ENCODE measurements around the gene ZCCHC8. TPM values are rescaled to one million over a fixed set of nuclear protein-coding genes. Genes with fewer than 3 reads are reported as not detected.
"Not testable (repeated sequence)": the region's sequence is repeated elsewhere in the genome, so short reads cannot be mapped to it uniquely, and the experiment has no call there.

Gene ZCCHC8
- total and polyA plus RNA-seq, 5 donors from 2014 or later = 11.8 to 66.1 (median 15.9) TPM

- DNase-seq = no peak
- peaks cover 56% of the 10 kb centered on the region for H3K36me3 ChIP-seq (ENCODE audit: control insufficient read depth, insufficient read depth, low read length)
- Mint-ChIP-seq H3K36me3 (peaks cover 35% of the 10 kb centered on the region), H3K27me3 (no peaks in the 10 kb centered on the region), H3K9me3 (no peaks in the 10 kb centered on the region), H3K4me3 (no peak overlapping the region), H3K4me1 (peaks cover 11 to 30% (median 20%) of the 10 kb centered on the region in 4 donors), H3K27ac (peak overlapping the region in 1 of 3 donors; percentile 57)
- H3K27me3 ChIP-seq (ENCODE audit: control insufficient read depth, insufficient read depth, low read length) = no peaks in the 10 kb centered on the region
- peaks cover under 1% of the 10 kb centered on the region for H3K4me1 ChIP-seq (ENCODE audit: control insufficient read depth, insufficient read depth, low read length, poor library complexity, severe bottlenecking)
- H3K4me3 ChIP-seq (ENCODE audit: low read depth, low read length) = no peak overlapping the region
- H3K27ac ChIP-seq (ENCODE audit: insufficient read depth, low read length, poor library complexity, severe bottlenecking) = no peak overlapping the region
- ATAC-seq (ENCODE audit: low read depth in 2 of 2) = no peak
- no peaks in the 10 kb centered on the region for H3K9me3 ChIP-seq (ENCODE audit: control insufficient read depth in 2 of 2, low read length in 2 of 2)
Observed at GRCh38 chr12:122491991-122492390, 8.7 kb downstream of the ZCCHC8 start.

DNA sequence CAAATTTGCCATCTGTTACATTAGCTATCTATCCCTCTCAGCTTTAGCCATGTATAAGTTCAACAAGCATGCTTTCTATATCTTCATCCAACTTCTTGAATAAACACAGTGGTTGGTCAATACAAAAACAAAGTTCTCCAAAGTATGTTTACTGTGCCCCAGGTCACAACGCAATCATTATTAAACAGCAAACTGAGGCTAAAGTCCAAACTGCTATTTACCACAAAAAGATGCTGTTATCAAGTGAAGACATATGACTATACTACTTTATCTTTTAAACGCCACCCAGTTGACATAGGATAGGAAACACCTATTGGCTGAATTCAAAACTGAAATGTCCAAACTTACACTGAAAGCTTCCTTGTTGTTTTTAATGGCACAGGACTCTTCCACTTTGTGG lies 11.7 kb downstream of the ZCCHC8 start:
- Histone ChIP-seq H3K4me3 (ENCODE audit: low read depth, low read length) (no peak overlapping the region), H3K27ac (ENCODE audit: insufficient read depth, low read length, poor library complexity, severe bottlenecking) (no peak overlapping the region), H3K4me1 (ENCODE audit: control insufficient read depth, insufficient read depth, low read length, poor library complexity, severe bottlenecking) (no peaks in the 10 kb centered on the region), H3K27me3 (ENCODE audit: control insufficient read depth, insufficient read depth, low read length) (no peaks in the 10 kb centered on the region), H3K9me3 (ENCODE audit: control insufficient read depth in 2 of 2, low read length in 2 of 2) (no peaks in the 10 kb centered on the region), H3K36me3 (ENCODE audit: control insufficient read depth, insufficient read depth, low read length) (peaks cover 71% of the 10 kb centered on the region)
- no peak overlapping the region for H3K4me3 Mint-ChIP-seq
- H3K27ac Mint-ChIP-seq = peak overlapping the region in 2 of 3 donors; percentile 36 to 83
- H3K9me3 Mint-ChIP-seq = no peaks in the 10 kb centered on the region
- DNase-seq = no peak
- peaks cover 42% of the 10 kb centered on the region for H3K36me3 Mint-ChIP-seq
- H3K4me1 Mint-ChIP-seq = peaks cover 12 to 18% (median 15%) of the 10 kb centered on the region in 4 donors
- no peak for ATAC-seq (ENCODE audit: low read depth in 2 of 2)
- no peaks in the 10 kb centered on the region for H3K27me3 Mint-ChIP-seq

- Mint-ChIP-seq H3K4me1 (peaks cover 12 to 19% (median 17%) of the 10 kb centered on the region in 4 donors), H3K27ac (peak overlapping the region in 1 of 3 donors; percentile 7), H3K36me3 (peaks cover 53% of the 10 kb centered on the region)
- H3K9me3 Mint-ChIP-seq; H3K9me3 ChIP-seq (ENCODE audit: control insufficient read depth in 2 of 2, low read length in 2 of 2); DNase-seq; H3K4me3 Mint-ChIP-seq; H3K4me3 ChIP-seq (ENCODE audit: low read depth, low read length); H3K27me3 ChIP-seq (ENCODE audit: control insufficient read depth, insufficient read depth, low read length); H3K27ac ChIP-seq (ENCODE audit: insufficient read depth, low read length, poor library complexity, severe bottlenecking); ATAC-seq (ENCODE audit: low read depth in 2 of 2); H3K27me3 Mint-ChIP-seq; H3K4me1 ChIP-seq (ENCODE audit: control insufficient read depth, insufficient read depth, low read length, poor library complexity, severe bottlenecking): not testable (repeated sequence)
- H3K36me3 ChIP-seq (ENCODE audit: control insufficient read depth, insufficient read depth, low read length) = peaks cover 80% of the 10 kb centered on the region
Observed at GRCh38 chr12:122487807-122488206, 12.9 kb downstream of the ZCCHC8 start.

GRCh38 chr12:122486805-122487426 lies 13.8 kb downstream of the ZCCHC8 start:
- H3K4me3 Mint-ChIP-seq = no peak overlapping the region
- H3K36me3 Mint-ChIP-seq = peaks cover 49% of the 10 kb centered on the region
- no peaks in the 10 kb centered on the region for H3K4me1 ChIP-seq (ENCODE audit: control insufficient read depth, insufficient read depth, low read length, poor library complexity, severe bottlenecking)

DNA sequence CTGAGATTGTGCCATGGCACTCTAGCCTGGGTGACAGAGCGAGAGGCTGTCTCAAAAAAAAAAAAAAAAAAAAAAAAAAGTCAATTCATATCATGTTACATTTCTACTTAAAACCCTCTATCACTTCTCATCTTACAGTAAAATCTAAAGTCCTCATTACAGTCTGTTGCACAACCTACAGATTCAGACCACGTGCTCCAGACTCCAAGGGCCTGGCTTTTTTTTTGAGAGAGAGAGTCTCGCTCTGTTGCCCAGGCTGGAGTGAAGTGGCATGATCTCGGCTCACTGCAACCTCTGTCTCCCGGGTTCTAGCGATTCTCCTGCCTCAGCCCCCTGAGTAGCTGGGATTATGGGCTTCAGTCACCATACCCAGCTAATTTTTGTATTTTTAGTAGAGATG lies 14.4 kb downstream of the ZCCHC8 start:
- H3K27ac ChIP-seq (ENCODE audit: insufficient read depth, low read length, poor library complexity, severe bottlenecking); H3K27me3 ChIP-seq (ENCODE audit: control insufficient read depth, insufficient read depth, low read length); H3K4me3 ChIP-seq (ENCODE audit: low read depth, low read length); H3K4me1 ChIP-seq (ENCODE audit: control insufficient read depth, insufficient read depth, low read length, poor library complexity, severe bottlenecking); H3K4me3 Mint-ChIP-seq; H3K9me3 ChIP-seq (ENCODE audit: control insufficient read depth in 2 of 2, low read length in 2 of 2); H3K9me3 Mint-ChIP-seq; ATAC-seq (ENCODE audit: low read depth in 2 of 2); H3K27me3 Mint-ChIP-seq; DNase-seq: not testable (repeated sequence)
- Mint-ChIP-seq H3K4me1 (peaks cover 5 to 12% (median 10%) of the 10 kb centered on the region in 4 donors), H3K27ac (peak overlapping the region in 1 of 3 donors; percentile 60), H3K36me3 (peaks cover 48% of the 10 kb centered on the region)
- H3K36me3 ChIP-seq (ENCODE audit: control insufficient read depth, insufficient read depth, low read length) = peaks cover 80% of the 10 kb centered on the region

More at GRCh38 chr12:122486805-122487426, 13.8 kb downstream of the ZCCHC8 start:
- H3K27me3 Mint-ChIP-seq = no peaks in the 10 kb centered on the region
- peaks cover 5 to 15% (median 13%) of the 10 kb centered on the region in 4 donors for H3K4me1 Mint-ChIP-seq
- ATAC-seq (ENCODE audit: low read depth in 2 of 2) (no peak), DNase-seq (no peak)
- peaks cover 80% of the 10 kb centered on the region for H3K36me3 ChIP-seq (ENCODE audit: control insufficient read depth, insufficient read depth, low read length)
- no peak overlapping the region for H3K27ac Mint-ChIP-seq
- no peak overlapping the region for H3K27ac ChIP-seq (ENCODE audit: insufficient read depth, low read length, poor library complexity, severe bottlenecking)
- H3K9me3 ChIP-seq (ENCODE audit: control insufficient read depth in 2 of 2, low read length in 2 of 2) = no peaks in the 10 kb centered on the region
- no peaks in the 10 kb centered on the region for H3K9me3 Mint-ChIP-seq
- H3K27me3 ChIP-seq (ENCODE audit: control insufficient read depth, insufficient read depth, low read length) = no peaks in the 10 kb centered on the region
- H3K4me3 ChIP-seq (ENCODE audit: low read depth, low read length) = no peak overlapping the region

DNA sequence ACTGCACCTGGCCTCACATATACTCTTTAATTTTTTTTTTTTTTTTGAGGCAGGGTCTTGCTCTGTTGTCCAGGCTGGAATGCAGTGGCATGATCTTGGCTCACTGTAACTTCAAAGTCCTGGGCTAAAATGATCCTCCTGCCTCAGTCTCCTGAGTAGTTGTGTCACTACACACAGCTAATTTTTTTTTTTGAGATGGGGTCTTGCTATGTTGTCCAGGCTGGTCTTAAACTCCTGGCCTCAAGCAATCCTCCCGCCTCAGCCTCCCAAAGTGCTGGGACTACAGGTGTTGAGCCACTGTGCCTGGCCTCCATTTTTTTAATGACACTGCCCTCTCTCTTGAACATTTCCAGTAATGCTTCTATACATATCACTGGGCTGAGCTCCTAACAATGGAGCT lies 16.3 kb downstream of the ZCCHC8 start:
- H3K4me3 ChIP-seq (ENCODE audit: low read depth, low read length); H3K27ac ChIP-seq (ENCODE audit: insufficient read depth, low read length, poor library complexity, severe bottlenecking); DNase-seq; H3K9me3 ChIP-seq (ENCODE audit: control insufficient read depth in 2 of 2, low read length in 2 of 2); ATAC-seq (ENCODE audit: low read depth in 2 of 2); H3K4me3 Mint-ChIP-seq; H3K27me3 Mint-ChIP-seq; H3K4me1 ChIP-seq (ENCODE audit: control insufficient read depth, insufficient read depth, low read length, poor library complexity, severe bottlenecking); H3K9me3 Mint-ChIP-seq; H3K4me1 Mint-ChIP-seq; H3K27me3 ChIP-seq (ENCODE audit: control insufficient read depth, insufficient read depth, low read length): not testable (repeated sequence)
- H3K27ac Mint-ChIP-seq = peak overlapping the region in 1 of 3 donors; percentile 6
- H3K36me3 ChIP-seq (ENCODE audit: control insufficient read depth, insufficient read depth, low read length) = peaks cover 83% of the 10 kb centered on the region
- peaks cover 52% of the 10 kb centered on the region for H3K36me3 Mint-ChIP-seq

GRCh38 chr12:122483969-122484368 lies 16.8 kb downstream of the ZCCHC8 start:
- Histone ChIP-seq H3K9me3 (ENCODE audit: control insufficient read depth in 2 of 2, low read length in 2 of 2) (no peaks in the 10 kb centered on the region), H3K36me3 (ENCODE audit: control insufficient read depth, insufficient read depth, low read length) (peaks cover 83% of the 10 kb centered on the region), H3K27ac (ENCODE audit: insufficient read depth, low read length, poor library complexity, severe bottlenecking) (no peak overlapping the region), H3K4me1 (ENCODE audit: control insufficient read depth, insufficient read depth, low read length, poor library complexity, severe bottlenecking) (no peaks in the 10 kb centered on the region), H3K27me3 (ENCODE audit: control insufficient read depth, insufficient read depth, low read length) (no peaks in the 10 kb centered on the region), H3K4me3 (ENCODE audit: low read depth, low read length) (no peak overlapping the region)
- no peaks in the 10 kb centered on the region for H3K27me3 Mint-ChIP-seq
- H3K4me1 Mint-ChIP-seq = peaks cover 5 to 7% (median 6%) of the 10 kb centered on the region in 4 donors
- peak overlapping the region in 1 of 3 donors; percentile 45 for H3K27ac Mint-ChIP-seq
- ATAC-seq (ENCODE audit: low read depth in 2 of 2) (no peak), DNase-seq (no peak)
- no peaks in the 10 kb centered on the region for H3K9me3 Mint-ChIP-seq
- H3K36me3 Mint-ChIP-seq = peaks cover 48% of the 10 kb centered on the region
- H3K4me3 Mint-ChIP-seq = no peak overlapping the region

GRCh38 chr12:122481861-122482260 lies 18.9 kb downstream of the ZCCHC8 start:
- H3K27ac Mint-ChIP-seq = no peak overlapping the region
- H3K4me3 Mint-ChIP-seq = no peak overlapping the region
- no peaks in the 10 kb centered on the region for H3K27me3 Mint-ChIP-seq
- peaks cover 52% of the 10 kb centered on the region for H3K36me3 Mint-ChIP-seq
- Histone ChIP-seq H3K27me3 (ENCODE audit: control insufficient read depth, insufficient read depth, low read length) (no peaks in the 10 kb centered on the region), H3K4me1 (ENCODE audit: control insufficient read depth, insufficient read depth, low read length, poor library complexity, severe bottlenecking) (no peaks in the 10 kb centered on the region), H3K9me3 (ENCODE audit: control insufficient read depth in 2 of 2, low read length in 2 of 2) (no peaks in the 10 kb centered on the region), H3K36me3 (ENCODE audit: control insufficient read depth, insufficient read depth, low read length) (peaks cover 79% of the 10 kb centered on the region), H3K4me3 (ENCODE audit: low read depth, low read length) (no peak overlapping the region), H3K27ac (ENCODE audit: insufficient read depth, low read length, poor library complexity, severe bottlenecking) (no peak overlapping the region)
- peaks cover 5 to 10% (median 7%) of the 10 kb centered on the region in 4 donors for H3K4me1 Mint-ChIP-seq
- no peak for ATAC-seq (ENCODE audit: low read depth in 2 of 2)
- H3K9me3 Mint-ChIP-seq = no peaks in the 10 kb centered on the region
- no peak for DNase-seq
